Adrenal gland (tissue), 12 donors: Measurements from ENCODE around the gene C2orf78. TPM values are rescaled to one million over a fixed set of nuclear protein-coding genes. Genes with fewer than 3 reads are reported as not detected.

Experiments
- DNase-seq, 7 donors: peaks; one replicate each; pipeline ENCODE4 v3.0.0-alpha.2; 2019 to 2020
- H3K27ac ChIP-seq, 5 donors: fragments of 200-600 bp; sonication (generic) in 4 of 5; 1 replicate in 3 of 5; 2 replicates in 2 of 5; pipeline versions ENCODE4 v1.5.1 to v1.8.0; 2016 to 2020; ENCODE audit warnings: mild to moderate bottlenecking in 1 of 5
- H3K27me3 ChIP-seq: fragments of 200-600 bp; 2 replicates; pipeline ENCODE4 v1.8.0; 2021
- H3K36me3 ChIP-seq, 2 donors: fragments of 200-600 bp; replicated peaks in 1 of 2; 1 replicate in 1 of 2; 2 replicates in 1 of 2; pipeline versions ENCODE4 v1.5.1 to v1.8.0; 2018 to 2022
- H3K4me1 ChIP-seq, 2 donors: fragments of 200-600 bp; replicated peaks in 1 of 2; 1 replicate in 1 of 2; 2 replicates in 1 of 2; pipeline versions ENCODE4 v1.5.1 to v1.8.0; 2018 to 2021
- H3K4me3 ChIP-seq, 4 donors: fragments of 200-600 bp; sonication (generic) in 3 of 4; one replicate each; pipeline ENCODE4 v1.5.1; 2016 to 2018
- H3K9me3 ChIP-seq, 3 donors: fragments of 200-600 bp; sonication (generic) in 1 of 3; replicated peaks in 1 of 3; 1 replicate in 2 of 3; 2 replicates in 1 of 3; pipeline versions ENCODE4 v1.5.1 to v1.8.0; 2016 to 2021
- POLR2A ChIP-seq, 2 donors: fragments of 450-650 bp; IDR thresholded peaks; one replicate each; pipeline ENCODE4 v1.6.1; 2017; ENCODE audit warnings: antibody characterized with exemption in 2 of 2, mild to moderate bottlenecking in 2 of 2, moderate library complexity in 1 of 2
- WGBS, 4 donors: extraction: QIAGEN DNeasy Blood & Tissue Kit in 2 of 4; methylation state at CpG; one replicate each; pipeline versions ENCODE4 v1.1.5 to v1.1.7; 2013 to 2017; 5-methylcytosine and 5-hydroxymethylcytosine counted together
- intact Hi-C, 2 donors: fragments of 100-400 bp; cut with DNase I; formaldehyde crosslinking; loops; one replicate each; pipeline versions ENCODE4 v1.14.1 to v1.15.0; 2022 to 2023
- polyA plus RNA-seq, 3 donors: library from polyadenylated mRNA; stranded (reverse); fragments of 200-250 nt in 2 of 3; fragments of 350-450 nt in 1 of 3; fragmentation: Illumina TruSeq in 1 of 3; extraction: RNeasy Lipid Tissue Mini Kit (QIAGEN cat#74804) in 1 of 3; gene quantifications; one replicate each; pipeline ENCODE4 v1.2.3, GENCODE V29; 2013 to 2014
- total RNA-seq, 9 donors: library from RNA; depleted of rRNA in 4 of 9; stranded (reverse); fragments of >200 nt in 4 of 9; fragments of 120-200 nt in 1 of 9; fragmentation: NEBNext Ultra II Directional in 1 of 9; extraction: Animal tissue kit (Norgen Biotek cat#: 25700) in 1 of 9; gene quantifications; one replicate each; pipeline versions ENCODE4 v1.1.0 to v1.2.4, GENCODE V29; 2013 to 2023
- TF ChIP-seq, protein P1 (sequence below), 6 experiments: fragments of 450-650 bp in 4 of 6; fragments of 200-600 bp in 2 of 6; sonication (generic) in 1 of 6; IDR thresholded peaks; 1 replicate in 5 of 6; 2 replicates in 1 of 6; pipeline versions ENCODE4 v1.5.1 to v1.8.0; 2016 to 2021; ENCODE audit warnings: antibody characterized with exemption in 6 of 6, mild to moderate bottlenecking in 2 of 6, moderate library complexity in 1 of 6
- donor health status: healthy with polysubstance abuse.
- donor health status: Bipolar disorder and iron deficiency.
- donor health status: DM: yes; HTN: yes; CAD: no.
- donor health status: DM: no; HTN: no; CAD: no.
- donor health status: DM: no; HTN: no; CAD: no.
- donor health status: DM: yes; HTN: yes; CAD: no.

Gene C2orf78
- total and polyA plus RNA-seq, 12 donors = 0.08 TPM; not detected in 11

- H3K4me3 ChIP-seq = no peak overlapping the region
- no peaks in the 10 kb centered on the region for H3K36me3 ChIP-seq
- TF ChIP-seq, protein P1, sequence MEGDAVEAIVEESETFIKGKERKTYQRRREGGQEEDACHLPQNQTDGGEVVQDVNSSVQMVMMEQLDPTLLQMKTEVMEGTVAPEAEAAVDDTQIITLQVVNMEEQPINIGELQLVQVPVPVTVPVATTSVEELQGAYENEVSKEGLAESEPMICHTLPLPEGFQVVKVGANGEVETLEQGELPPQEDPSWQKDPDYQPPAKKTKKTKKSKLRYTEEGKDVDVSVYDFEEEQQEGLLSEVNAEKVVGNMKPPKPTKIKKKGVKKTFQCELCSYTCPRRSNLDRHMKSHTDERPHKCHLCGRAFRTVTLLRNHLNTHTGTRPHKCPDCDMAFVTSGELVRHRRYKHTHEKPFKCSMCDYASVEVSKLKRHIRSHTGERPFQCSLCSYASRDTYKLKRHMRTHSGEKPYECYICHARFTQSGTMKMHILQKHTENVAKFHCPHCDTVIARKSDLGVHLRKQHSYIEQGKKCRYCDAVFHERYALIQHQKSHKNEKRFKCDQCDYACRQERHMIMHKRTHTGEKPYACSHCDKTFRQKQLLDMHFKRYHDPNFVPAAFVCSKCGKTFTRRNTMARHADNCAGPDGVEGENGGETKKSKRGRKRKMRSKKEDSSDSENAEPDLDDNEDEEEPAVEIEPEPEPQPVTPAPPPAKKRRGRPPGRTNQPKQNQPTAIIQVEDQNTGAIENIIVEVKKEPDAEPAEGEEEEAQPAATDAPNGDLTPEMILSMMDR (IDR thresholded peaks at IDR 0.05) = no peak
- TF ChIP-seq POLR2A (IDR thresholded peaks at IDR 0.05) = no peak
- no peak overlapping the region for H3K27ac ChIP-seq
- H3K4me1 ChIP-seq = no peaks in the 10 kb centered on the region
- WGBS, 4 donors = 4 to 30% (median 13%) methylated on average over 2 of the region's 2 CpGs
- H3K27me3 ChIP-seq = no peaks in the 10 kb centered on the region
- DNase-seq = no peak
- no peaks in the 10 kb centered on the region for H3K9me3 ChIP-seq
- intact Hi-C loops = loop anchor here in 1 of 2 donors (10.0 kb wide), 1 partner anchor 324 kb away; the partner anchor contains the start of gene BOLA3
These were observed 37.2 kb downstream of the C2orf78 start for GRCh38 chr2:73821227-73821626.

DNA sequence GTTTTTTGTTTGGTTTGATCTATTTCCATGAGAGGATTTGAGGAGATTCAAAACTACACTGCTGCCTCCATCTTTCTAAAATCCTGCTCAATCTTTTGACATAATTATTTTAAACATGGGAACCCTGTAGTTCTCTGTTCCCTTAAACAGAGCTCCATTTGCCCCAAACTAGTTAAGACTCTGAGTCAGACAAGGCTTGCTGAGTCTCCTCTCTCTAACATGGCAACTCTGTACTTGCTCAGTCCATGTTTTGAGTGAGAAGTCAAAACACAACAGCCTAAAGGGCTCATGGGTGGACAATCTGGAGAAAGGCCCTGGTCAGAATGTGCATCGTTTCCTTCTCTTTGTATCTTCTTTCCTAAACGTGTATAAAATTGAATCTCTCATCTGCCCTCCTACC, 37.7 kb downstream of the C2orf78 start:
- Histone ChIP-seq H3K9me3 (no peaks in the 10 kb centered on the region), H3K4me1 (no peaks in the 10 kb centered on the region), H3K27me3 (no peaks in the 10 kb centered on the region), H3K27ac (no peak overlapping the region), H3K4me3 (no peak overlapping the region), H3K36me3 (no peaks in the 10 kb centered on the region)
- DNase-seq = no peak
- intact Hi-C loops = loop anchor here in 1 of 2 donors (10.0 kb wide), 1 partner anchor 323 kb away; the partner anchor contains the start of gene BOLA3
- WGBS, 4 donors = 35 to 69% (median 43%) methylated on average over 2 of the region's 2 CpGs
- TF ChIP-seq, protein P1 (IDR thresholded peaks at IDR 0.05) = no peak
- TF ChIP-seq POLR2A (IDR thresholded peaks at IDR 0.05) = no peak

- Histone ChIP-seq H3K27me3 (no peaks in the 10 kb centered on the region), H3K36me3 (no peaks in the 10 kb centered on the region), H3K9me3 (no peaks in the 10 kb centered on the region), H3K27ac (no peak overlapping the region), H3K4me1 (no peaks in the 10 kb centered on the region), H3K4me3 (no peak overlapping the region)
- 32 to 43% (median 35%) methylated on average over 1 of the region's 1 CpG for WGBS, 4 donors
- no peak for DNase-seq
- TF ChIP-seq, protein P1 (IDR thresholded peaks at IDR 0.05) = no peak
- TF ChIP-seq POLR2A (IDR thresholded peaks at IDR 0.05) = no peak
- intact Hi-C loops = loop anchor here in 1 of 2 donors (10.0 kb wide), 1 partner anchor 323 kb away; the partner anchor contains the start of gene BOLA3
These were observed 38.3 kb downstream of the C2orf78 start for GRCh38 chr2:73822276-73822675.

GRCh38 chr2:73822991-73823390, 39.0 kb downstream of the C2orf78 start:
- H3K36me3 ChIP-seq = no peaks in the 10 kb centered on the region
- TF ChIP-seq, protein P1 (IDR thresholded peaks at IDR 0.05) = no peak
- no peak for TF ChIP-seq POLR2A (IDR thresholded peaks at IDR 0.05)
- DNase-seq = no peak
- H3K4me1 ChIP-seq = no peaks in the 10 kb centered on the region
- H3K27me3 ChIP-seq = no peaks in the 10 kb centered on the region
- H3K27ac ChIP-seq = no peak overlapping the region
- intact Hi-C loops = loop anchor here in 1 of 2 donors (10.0 kb wide), 1 partner anchor 322 kb away; the partner anchor contains the start of gene BOLA3
- 64 to 76% (median 69%) methylated on average over 2 of the region's 2 CpGs for WGBS, 4 donors
- H3K4me3 ChIP-seq = no peak overlapping the region
- no peaks in the 10 kb centered on the region for H3K9me3 ChIP-seq
